Fibroblast of skin of left quadriceps (primary cell): ENCODE measurements around the gene DRG2.

Source experiments
- DNase-seq, 2 experiments: peaks; one replicate each; pipeline ENCODE4 v3.0.0-alpha.2; 2013; ENCODE audit warnings: low read depth in 2 of 2

Gene DRG2

GRCh38 chr17:18143044-18143936, 55.5 kb downstream of the DRG2 start:
- no peak for DNase-seq

GRCh38 chr17:18144261-18144660, 56.5 kb downstream of the DRG2 start:
- no peak for DNase-seq

GRCh38 chr17:18144855-18145254, 57.1 kb downstream of the DRG2 start:
- DNase-seq, result no peak

- no peak for DNase-seq
Observed at GRCh38 chr17:18145811-18146210, 58.1 kb downstream of the DRG2 start.

GRCh38 chr17:18146259-18146658, 58.5 kb downstream of the DRG2 start:
- DNase-seq, result no peak

GRCh38 chr17:18146980-18147379, 59.2 kb downstream of the DRG2 start:
- no peak for DNase-seq

- no peak for DNase-seq
Observed at GRCh38 chr17:18148586-18148985, 60.8 kb downstream of the DRG2 start.

- DNase-seq, result no peak
Observed at GRCh38 chr17:18151290-18151689, 63.5 kb downstream of the DRG2 start.

GRCh38 chr17:18155179-18155578, 67.4 kb downstream of the DRG2 start:
- DNase-seq, result no peak

- DNase-seq, result no peak
Observed at GRCh38 chr17:18156171-18156975, 68.6 kb downstream of the DRG2 start.

- no peak for DNase-seq
Observed at GRCh38 chr17:18156976-18157280, 69.2 kb downstream of the DRG2 start.
